Fibroblast of mammary gland (primary cell): ENCODE data around the gene AIP.

Experiments
- DNase-seq: peaks from one replicate; pipeline ENCODE4 v3.0.0-alpha.2; 2010; ENCODE audit warnings: low read depth
- H3K4me3 ChIP-seq: 2 replicates; pipeline ENCODE4 v1.5.1; 2011; ENCODE audit warnings: low read depth, mild to moderate bottlenecking, low read length, moderate library complexity; ENCODE audit not compliant: control insufficient read depth
- TF ChIP-seq, protein P1 (sequence below): conservative IDR thresholded peaks from 2 replicates; pipeline ENCODE4 v1.5.1; 2011; ENCODE audit warnings: low read depth, low read length, inconsistent platforms; ENCODE audit not compliant: control insufficient read depth, insufficient read depth

The AIP gene

DNA sequence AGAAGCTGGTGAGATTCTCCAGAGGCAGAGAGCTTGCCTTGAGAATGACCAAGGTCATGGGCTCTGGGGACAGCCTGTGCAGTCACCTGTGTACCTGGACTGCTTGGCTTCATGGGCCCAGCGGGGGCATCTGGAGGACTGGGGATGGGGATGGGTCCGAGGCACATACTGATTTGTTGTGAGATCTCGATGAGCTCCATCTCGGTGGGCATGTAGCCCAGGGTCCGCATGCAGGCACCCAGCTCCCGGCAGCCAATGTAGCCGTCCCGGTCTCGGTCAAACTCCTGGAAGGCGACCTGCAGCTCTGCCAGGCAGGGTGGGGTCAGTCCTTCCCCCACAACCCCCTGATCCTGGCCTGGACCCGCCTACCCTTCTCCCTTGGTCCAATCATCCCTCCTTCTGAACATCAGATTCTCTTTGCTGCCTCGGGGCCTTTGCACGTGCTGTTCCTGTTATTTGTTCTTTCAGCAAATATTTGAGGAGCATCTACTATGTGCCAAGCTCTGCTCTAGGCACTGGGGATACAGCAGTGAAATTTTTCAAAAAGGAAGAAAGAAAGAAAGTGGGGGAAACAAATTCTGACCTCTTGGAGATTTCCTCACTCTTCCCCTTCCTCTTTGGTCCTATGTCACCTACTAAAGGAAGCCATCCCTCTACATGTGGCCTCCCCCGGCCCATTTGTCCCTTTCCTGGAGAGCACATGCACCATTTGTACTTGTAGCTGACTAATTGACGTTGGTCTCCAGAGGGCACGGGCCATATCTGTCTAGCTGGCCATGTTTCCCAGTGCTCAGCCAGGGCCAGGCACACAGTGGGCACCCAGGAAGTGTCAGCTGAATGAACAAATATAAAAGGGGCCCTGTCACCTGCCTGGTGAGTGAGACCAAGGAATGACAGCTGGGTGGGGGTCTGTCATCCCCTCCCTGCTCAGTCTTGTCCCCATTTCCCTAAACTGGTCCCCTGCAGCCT lies 38.3 kb downstream of the AIP start:
- TF ChIP-seq, protein P1, sequence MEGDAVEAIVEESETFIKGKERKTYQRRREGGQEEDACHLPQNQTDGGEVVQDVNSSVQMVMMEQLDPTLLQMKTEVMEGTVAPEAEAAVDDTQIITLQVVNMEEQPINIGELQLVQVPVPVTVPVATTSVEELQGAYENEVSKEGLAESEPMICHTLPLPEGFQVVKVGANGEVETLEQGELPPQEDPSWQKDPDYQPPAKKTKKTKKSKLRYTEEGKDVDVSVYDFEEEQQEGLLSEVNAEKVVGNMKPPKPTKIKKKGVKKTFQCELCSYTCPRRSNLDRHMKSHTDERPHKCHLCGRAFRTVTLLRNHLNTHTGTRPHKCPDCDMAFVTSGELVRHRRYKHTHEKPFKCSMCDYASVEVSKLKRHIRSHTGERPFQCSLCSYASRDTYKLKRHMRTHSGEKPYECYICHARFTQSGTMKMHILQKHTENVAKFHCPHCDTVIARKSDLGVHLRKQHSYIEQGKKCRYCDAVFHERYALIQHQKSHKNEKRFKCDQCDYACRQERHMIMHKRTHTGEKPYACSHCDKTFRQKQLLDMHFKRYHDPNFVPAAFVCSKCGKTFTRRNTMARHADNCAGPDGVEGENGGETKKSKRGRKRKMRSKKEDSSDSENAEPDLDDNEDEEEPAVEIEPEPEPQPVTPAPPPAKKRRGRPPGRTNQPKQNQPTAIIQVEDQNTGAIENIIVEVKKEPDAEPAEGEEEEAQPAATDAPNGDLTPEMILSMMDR = no peak
- DNase-seq = no peak

DNA sequence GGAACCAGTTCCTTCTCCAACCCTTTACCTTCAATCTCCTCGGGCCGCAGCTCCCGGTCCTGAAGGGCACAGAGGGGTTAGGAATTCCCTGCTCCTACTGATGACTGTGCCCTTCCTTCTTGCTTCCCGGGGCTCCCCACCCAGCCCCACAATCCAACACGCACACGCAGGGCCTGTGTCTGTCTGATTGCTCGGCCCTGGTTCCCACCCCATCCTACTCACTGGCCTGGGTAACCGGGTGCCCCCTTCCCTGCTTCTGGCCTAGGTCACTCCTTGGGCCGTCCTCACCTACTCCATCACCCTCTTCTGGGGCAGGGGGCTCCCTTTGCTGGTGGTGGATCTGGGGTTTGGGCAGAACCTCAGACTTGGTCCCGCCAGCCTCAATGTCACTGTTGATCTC lies 39.1 kb downstream of the AIP start:
- DNase-seq = no peak
- TF ChIP-seq, protein P1 = no peak

More for the DNA sequence above, 38.3 kb downstream of the AIP start:
- no peak overlapping the region for H3K4me3 ChIP-seq

DNA sequence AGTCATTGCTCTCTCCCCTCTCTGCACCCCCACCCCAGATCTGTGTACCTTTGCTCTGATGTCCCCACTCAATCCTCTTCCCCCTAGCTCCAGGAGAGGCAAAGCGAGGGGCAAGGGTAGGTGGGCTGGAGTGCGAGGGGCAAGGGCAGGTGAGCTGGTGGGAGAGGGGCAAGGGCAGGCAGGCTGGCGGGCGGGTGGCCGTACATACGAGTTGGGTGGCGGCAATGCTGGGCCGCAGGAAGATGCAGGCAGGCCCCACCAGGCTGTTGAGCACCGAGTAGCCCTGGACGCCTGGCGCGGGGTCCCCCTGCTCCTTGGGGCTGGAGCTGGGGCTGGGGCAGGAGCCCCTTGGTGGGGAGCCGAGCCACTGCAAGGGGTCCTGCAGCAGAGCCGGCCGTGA lies 39.5 kb downstream of the AIP start:
- DNase-seq = no peak
- TF ChIP-seq, protein P1 = no peak
- H3K4me3 ChIP-seq = no peak overlapping the region

More for the DNA sequence above, 39.1 kb downstream of the AIP start:
- H3K4me3 ChIP-seq = no peak overlapping the region

DNA sequence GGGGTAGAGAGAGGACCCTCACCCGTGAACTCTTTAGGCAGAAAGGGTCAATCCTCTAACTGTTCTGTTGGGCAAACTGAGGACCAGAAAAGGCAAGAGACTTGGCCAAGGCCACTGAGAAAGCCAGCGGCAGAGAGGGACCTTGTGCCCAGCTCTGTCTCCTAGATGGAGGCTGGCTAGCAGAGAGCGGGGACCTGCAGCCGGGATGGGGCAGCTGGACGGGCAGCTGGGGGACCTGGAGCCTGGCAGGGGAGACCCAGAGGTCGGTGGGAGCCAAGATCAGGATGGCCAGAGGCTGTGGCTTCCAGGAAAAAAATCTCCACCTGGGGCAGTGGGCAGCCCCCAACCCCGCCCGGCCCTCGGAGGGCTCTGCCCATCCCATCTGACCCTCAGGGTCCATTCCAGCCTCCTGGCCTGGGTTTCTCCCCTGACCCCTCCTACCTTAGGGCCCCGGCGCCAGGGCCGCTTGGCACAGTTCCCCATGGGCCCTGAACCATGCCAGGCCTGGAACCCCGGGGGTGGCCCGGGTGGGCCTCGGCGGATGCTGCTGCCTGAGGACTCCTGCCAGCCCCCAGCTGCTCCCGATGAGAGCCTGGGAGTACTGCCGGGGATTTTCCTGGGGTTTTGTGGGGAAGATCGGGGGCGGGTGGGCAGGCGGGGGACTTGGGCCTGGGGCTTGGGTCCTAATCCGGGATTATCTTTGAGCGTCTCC lies 40.2 kb downstream of the AIP start, which contains the start of gene CABP2:
TSS of gene CABP2 (minus strand) at position 603 of the 712 bp plus-strand sequence. CDS start at position 483, 120 bp downstream.
- no peak for DNase-seq
- TF ChIP-seq, protein P1 = no peak
- no peak within 1 kb of the TSS for H3K4me3 ChIP-seq

DNA sequence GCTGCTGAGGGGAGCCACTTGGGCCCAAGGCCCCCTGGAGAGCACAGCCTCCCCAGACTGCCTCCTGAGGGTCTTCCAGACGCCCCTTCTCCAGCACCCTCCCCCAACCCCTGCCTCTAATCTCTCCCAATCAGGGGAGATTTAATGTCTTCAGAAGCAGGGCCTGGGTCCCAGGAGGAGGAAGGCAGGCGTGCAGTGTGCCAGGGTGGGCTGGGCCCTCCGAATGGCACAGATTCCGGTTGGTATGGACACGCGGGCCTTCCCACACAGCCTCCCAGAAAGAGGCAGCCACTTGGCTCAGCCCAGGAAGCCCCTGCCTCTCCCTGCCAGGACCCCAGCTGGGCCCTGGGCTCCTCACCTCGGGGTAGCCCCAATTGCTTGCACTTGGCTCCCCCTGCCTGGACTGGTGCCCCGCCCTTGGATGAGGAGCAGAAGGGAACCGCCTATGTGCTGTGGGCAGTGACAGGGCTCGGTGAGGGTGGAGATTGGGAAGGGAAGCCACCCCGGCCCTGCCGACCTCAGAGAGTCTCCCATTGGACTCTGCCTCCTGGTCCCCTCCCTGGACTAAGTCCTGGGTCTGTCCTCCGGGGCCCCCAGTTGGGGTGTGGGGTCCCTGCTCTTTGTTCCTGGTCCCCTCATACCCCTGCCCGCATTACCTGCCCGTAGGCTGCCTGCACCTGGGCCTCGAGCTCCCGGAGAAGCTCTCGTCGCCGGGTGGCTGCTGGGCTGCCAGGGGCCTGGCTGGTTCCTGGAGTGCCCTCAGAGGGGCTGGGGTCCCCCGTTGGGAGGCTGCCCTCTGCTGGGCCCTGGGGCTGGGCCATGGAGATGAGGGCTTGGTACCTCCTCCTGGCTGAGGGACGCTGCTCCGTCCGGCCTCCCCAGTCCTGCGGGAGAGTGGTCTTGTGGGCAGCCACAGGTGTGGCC lies 41.0 kb downstream of the AIP start:
- DNase-seq = no peak
- TF ChIP-seq, protein P1 = no peak
- H3K4me3 ChIP-seq = no peak overlapping the region

DNA sequence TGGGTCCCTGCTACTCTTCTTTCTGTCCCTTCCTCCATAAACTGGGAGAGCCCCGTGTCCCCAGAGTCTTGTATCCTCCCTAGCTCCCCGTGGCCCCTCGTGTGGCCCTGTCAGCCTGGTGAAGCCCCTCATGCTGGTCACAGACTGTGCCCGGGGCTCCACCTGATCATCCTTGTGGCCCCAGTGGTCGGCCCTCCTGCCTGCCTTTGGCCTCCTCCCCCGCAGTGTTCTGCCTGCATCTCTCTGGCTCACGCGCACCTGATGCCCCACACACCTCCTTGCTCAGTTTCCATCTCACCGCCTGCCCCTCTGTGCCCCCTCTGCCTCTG lies 41.6 kb downstream of the AIP start:
- TF ChIP-seq, protein P1 = no peak
- no peak for DNase-seq
- no peak overlapping the region for H3K4me3 ChIP-seq
